ENCODE data around the gene ZNF580.

The ZNF580 gene

GRCh38 chr19:55624109-55625003 lies 16.4 kb upstream of the ZNF580 start, which contains the start of gene ZNF784:
Gene ZNF784 (minus strand): TSS chr19:55624566. CDS start chr19:55624561, 5 bp downstream.
- peak; percentile 94 to 97 (median 96) for DNase-seq

DNA sequence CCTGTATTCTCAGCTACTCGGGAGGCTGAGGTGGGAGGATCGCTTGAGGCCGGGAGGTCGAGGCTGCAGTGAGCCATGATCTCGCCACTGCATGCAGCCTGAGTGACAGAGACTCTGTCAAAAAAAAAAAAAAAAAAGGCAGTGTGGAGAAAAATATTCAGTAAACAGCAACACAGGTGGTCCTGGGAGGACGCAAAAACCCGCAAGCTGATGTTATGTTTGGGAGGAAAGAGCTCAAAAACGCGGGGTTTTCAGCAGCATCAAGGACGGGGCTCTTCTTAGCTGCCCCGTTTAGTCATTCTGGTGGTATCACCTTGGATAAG lies 15.8 kb upstream of the ZNF580 start:
- DNase-seq: no peak

DNA sequence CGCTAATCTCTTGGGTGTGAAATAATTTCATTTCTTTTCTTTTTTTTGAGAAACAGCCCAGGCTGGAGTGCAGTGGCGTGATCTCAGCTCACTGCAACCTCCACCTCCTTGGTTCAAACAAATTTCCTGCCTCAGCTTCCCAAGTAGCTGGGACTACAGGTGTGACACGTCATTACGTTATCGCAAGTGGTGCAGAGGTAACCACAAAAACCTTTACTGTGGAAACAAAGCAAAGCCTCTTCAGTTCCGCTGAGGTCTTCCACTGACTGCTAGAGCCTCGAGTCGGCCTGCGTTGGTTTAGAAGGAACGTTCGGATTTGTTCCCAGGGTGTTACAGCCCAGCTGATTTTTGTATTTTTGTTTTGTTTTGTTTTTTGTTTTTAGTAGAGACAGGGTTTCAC lies 14.5 kb upstream of the ZNF580 start:
- DNase-seq: no peak

- peak; percentile 81 to 96 (median 94) for DNase-seq
These were observed 8.4 kb upstream of the ZNF580 start for GRCh38 chr19:55632463-55632834.

- DNase-seq: no peak
These were observed 6.9 kb upstream of the ZNF580 start for GRCh38 chr19:55633861-55634260.

DNA sequence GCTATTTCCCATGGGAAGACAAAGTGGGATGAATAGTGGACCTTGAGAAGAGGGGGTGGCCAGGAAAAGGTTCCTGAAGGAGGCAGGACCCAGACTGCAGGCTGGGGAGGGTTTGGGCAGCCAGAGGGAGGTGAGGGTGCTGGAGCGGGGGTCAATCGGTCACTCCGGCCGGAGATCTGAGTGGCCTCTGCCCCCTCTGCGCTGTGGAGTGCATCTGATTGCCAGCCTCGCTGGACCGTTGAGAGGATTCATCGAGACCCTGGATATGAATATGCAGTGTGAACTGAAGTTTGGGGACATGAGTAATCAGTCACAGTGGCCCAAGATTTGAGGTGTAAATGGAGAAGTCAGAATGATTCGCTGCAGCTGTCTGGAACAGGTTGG lies 5.5 kb upstream of the ZNF580 start:
- DNase-seq: no peak

DNA sequence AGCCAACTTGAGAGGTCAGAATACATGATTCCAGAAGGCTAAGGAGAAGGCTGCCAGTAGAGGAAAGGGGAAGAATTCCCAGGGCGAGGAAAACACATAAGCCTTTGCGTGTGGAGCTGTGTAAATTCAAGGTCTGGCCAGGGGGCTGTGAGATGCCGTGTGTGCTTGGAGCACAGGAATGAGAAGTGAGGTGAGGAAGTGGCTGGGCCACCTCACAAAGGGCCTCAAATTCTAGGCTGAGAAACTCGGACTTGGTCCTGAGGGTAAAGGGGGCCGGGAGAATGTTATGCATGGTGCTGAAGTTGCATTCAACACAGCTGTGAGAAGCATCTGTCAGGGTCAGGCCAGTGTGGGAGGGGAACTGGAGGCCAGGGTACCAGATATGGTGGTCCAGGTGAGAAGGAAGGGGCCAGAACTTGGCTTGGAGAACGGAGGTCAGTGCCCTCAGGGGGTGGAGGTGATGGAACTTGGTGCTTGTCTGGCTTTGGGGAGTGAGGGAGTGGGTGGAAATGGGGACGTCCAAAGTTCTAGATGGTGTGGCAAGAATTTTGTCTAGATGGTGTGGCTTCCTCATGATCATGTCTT lies 4.9 kb upstream of the ZNF580 start:
- no peak for DNase-seq

GRCh38 chr19:55636723-55637122 lies 4.1 kb upstream of the ZNF580 start:
- DNase-seq: no peak

DNA sequence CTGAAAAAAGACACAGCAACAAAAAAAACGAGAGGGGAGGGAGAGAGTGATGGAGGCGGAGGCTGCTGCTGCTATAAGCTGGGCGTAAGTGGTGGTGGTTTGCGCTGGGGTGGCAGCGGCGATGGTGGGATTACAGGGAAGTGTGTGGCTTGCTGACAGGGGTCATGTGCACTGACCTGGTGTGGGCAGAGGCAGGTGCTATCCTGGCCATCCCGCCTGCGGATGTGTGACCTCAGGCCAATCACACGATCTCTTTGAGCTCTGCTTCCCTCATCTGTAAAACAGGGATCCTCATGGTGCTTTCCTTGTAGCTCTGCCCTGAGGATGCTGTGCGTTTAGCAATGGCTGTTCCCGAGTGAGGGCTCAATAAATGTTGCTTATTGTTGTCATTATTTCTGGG lies 3.3 kb upstream of the ZNF580 start:
- no peak for DNase-seq

GRCh38 chr19:55638864-55639359 lies 1.9 kb upstream of the ZNF580 start:
- DNase-seq: peak in 2 of 3 experiments; percentile 26 to 46

- peak; percentile 58 to 91 (median 86) for DNase-seq
These were observed 692 bp upstream of the ZNF580 start for GRCh38 chr19:55640043-55640576.

DNA sequence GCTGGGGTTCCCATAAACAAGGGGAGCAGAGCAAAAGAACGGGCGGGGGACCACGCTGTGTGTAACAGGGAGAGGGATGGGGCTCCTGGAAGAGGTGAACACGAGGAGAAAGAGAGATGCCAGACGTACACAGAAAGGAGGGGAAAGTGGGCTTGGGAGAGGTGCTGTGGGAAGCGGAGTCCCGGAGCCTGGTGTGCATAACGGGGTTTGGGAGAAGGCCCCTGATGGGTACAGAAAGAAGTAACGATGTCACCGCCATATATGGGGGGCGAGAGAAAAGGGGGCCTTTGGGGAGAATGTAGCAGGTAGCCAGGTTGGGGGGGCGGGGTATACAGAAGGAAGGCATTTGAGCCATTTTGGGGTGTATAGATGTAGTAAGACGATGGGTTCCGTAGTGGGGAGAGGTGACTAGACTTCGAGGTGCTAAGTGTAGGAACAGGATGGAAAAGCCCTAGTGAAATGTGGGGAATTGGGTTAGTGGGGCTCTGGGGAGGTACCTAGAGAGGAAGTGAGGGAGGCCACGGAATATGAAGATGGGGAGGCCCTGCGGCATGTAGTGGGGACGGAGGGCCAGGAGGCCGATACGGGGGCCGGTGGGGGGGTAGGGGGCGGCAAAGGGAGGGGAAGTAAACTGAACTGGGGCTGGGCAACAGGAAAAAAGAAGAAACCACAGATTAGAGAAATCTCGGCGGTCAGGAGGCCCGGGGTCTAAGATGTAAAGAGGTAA lies 787 bp downstream of the ZNF580 start:
- peak in 1 of 3 experiments; percentile 48 for DNase-seq

- peak in 2 of 3 experiments; percentile 29 to 45 for DNase-seq
These were observed 1.6 kb downstream of the ZNF580 start for GRCh38 chr19:55642153-55643002.

DNA sequence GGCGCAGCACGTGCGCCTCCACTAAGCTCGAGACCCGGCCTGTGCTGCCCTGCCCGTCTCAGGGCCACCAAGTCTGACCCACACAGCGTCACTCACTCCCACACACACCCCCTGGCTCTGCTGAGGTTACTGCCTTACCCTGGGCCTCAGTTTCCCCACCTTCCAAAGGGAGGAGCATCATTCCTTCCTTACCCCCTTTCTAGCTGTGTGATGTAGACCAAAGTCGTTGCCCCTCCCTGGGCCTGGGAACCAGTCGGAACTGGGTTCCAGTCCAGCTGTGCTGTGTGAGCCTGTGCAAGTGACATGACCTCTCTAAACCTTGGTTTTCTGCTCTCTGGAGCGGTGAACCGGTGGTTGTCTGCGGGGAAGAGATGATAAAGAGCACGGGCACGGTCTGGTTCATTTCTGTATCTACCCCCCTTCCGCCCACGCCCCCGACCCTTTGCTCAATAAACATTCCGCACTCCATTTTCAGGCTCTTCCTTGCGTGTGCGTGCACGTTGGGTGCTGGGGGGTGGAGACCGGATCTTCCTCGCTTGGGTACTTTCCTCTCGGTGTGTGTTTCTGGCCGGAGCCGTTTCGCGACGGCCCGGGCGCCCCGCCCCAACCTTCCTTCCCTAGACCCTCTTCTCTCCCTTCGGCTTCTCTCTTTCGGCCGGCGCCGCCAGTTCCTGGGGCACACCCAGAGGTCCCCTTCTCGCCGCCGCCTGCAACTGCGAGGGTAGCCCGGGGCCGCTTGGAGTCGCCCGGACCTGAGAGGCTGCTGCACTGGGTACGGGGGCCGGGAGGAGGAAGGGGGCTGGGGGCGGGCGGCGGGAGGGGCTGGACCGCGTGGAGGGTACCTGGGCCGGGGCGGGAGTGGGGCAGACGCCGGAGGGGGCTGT lies 2.4 kb downstream of the ZNF580 start, which contains the start of gene ZNF581:
Gene ZNF581 (plus strand): TSS at position 647 of the 884 bp plus-strand sequence. CDS start 923 bp downstream, outside the sequence.
- peak; percentile 57 to 70 (median 62) for DNase-seq

- no peak for DNase-seq
These were observed 3.0 kb downstream of the ZNF580 start for GRCh38 chr19:55643887-55644176.

DNA sequence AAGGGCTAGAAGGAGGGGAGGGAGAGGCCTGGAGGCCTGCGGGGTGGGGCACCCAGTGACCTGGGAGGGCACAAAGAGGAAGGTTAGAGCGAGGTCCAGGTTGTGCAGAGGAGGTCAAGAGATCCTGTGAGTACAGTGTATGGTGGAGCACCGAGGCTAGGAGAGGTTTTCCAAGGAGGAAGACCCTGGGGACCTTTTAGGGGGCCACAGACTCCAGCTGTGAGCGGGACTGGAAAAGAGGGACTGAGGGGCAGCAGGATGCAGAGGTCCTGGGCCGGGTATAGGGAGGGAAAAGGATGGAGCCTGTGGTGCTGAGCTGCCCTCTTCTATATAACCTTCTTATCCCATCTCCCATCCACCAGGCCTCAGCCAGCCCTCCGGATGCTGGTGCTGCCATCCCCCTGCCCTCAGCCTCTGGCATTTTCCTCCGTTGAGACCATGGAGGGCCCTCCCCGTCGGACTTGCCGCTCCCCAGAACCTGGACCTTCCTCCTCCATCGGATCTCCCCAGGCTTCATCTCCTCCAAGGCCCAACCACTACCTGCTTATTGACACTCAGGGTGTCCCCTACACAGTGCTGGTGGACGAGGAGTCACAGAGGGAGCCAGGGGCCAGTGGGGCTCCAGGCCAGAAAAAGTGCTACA lies 3.5 kb downstream of the ZNF580 start:
- DNase-seq: no peak

DNA sequence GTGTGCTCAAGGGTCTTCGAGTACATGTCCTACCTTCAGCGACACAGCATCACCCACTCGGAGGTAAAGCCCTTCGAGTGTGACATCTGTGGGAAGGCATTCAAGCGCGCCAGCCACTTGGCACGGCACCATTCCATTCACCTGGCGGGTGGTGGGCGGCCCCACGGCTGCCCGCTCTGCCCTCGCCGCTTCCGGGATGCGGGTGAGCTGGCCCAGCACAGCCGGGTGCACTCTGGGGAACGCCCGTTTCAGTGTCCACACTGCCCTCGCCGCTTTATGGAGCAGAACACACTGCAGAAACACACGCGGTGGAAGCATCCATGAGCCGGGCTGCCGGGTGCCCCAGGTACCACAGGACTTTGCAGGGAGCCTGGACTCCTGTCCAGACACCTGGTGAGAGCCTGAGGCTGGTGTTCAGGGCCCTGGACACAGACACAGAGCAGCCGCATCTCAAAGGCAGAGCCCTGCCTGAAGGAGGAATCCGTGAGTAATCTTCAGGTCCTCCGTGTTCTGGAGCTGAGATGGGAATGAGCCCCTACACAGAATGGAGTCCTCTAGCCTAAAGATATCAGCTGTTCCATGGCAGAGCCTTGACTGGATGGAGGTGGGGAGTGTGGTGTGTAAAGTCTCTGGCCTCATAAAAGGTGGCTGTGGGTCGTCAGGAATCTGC lies 4.2 kb downstream of the ZNF580 start:
- no peak for DNase-seq

DNA sequence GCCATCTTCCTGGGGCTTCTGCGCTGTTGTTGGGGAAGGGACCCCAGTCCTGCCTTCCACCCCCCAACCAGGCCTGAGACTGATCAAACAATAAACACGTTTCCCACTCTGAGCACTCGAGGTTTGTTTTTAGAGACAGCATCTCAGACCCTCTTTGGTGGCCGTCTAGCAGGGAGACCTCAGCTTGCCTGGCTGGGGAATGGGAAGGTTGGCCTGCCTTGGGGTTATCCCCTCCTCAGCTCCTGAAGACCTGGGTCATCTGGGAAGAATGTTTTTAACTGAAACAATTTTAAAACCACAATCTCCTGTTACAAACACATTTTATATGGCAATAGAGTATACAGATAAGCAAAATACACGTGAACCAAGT lies 4.7 kb downstream of the ZNF580 start:
- DNase-seq: no peak

- peak in 1 of 3 experiments; percentile 34 for DNase-seq
These were observed 6.3 kb downstream of the ZNF580 start for GRCh38 chr19:55646889-55647731.

Measured in NCI-H1417 (cell line).